IMR-90 (cell line): ENCODE results near the gene PTPRG. TPM values are rescaled to one million over a fixed set of nuclear protein-coding genes. Genes with fewer than 3 reads are reported as not detected.

ENCODE experiments used
- ATAC-seq: fragments of 200-7000 bp; cut with Tn5 transposase; 2 replicates; pipeline ENCODE4 v1.9.1; 2020; ENCODE audit warnings: low read depth, mild to moderate bottlenecking, moderate library complexity
- BruUV-seq: library from RNA; stranded (reverse); fragments of 400-500 nt; replicated peaks from 2 replicates; lab custom pipeline; 2021; lab: Mats Ljungman, UMichigan
- CTCF ChIA-PET: fragments of 300-600 bp; formaldehyde crosslinking; extraction: SDS; loops from one replicate; lab custom pipeline; 2021; ENCODE audit warnings: antibody characterized with exemption; lab: Yijun Ruan, JAX
- POLR2A ChIA-PET: fragments of 300-600 bp; sonication (Branson Sonifier 250); formaldehyde crosslinking; loops from one replicate; lab custom pipeline; 2022; ENCODE audit warnings: antibody characterized with exemption; ENCODE audit not compliant: unreplicated experiment; lab: Charles Lee
- DNase-seq: peaks from one replicate; pipeline ENCODE4 v3.0.0; 2013
- H2AFZ ChIP-seq: replicated peaks from 2 replicates; pipeline ENCODE3; 2013; ENCODE audit warnings: low read length, mild to moderate bottlenecking; ENCODE audit not compliant: poor library complexity
- H2AK5ac ChIP-seq: 2 replicates; pipeline ENCODE4 v1.6.1; 2013; ENCODE audit warnings: low read depth, low read length, inconsistent platforms
- H2AK9ac ChIP-seq: replicated peaks from 2 replicates; pipeline ENCODE3; 2013; ENCODE audit warnings: mild to moderate bottlenecking, low read depth, low read length, moderate library complexity; ENCODE audit not compliant: poor library complexity
- H2BK120ac ChIP-seq: 2 replicates; pipeline ENCODE4 v1.6.1; 2013; ENCODE audit warnings: low read depth, low read length, inconsistent platforms
- H2BK15ac ChIP-seq: 3 replicates; pipeline ENCODE4 v1.6.1; 2013; ENCODE audit warnings: low read depth, low read length, inconsistent platforms
- H2BK20ac ChIP-seq: 2 replicates; pipeline ENCODE4 v1.6.1; 2013; ENCODE audit warnings: low read depth, mild to moderate bottlenecking, inconsistent platforms, low read length, moderate library complexity
- H2BK5ac ChIP-seq: 2 replicates; pipeline ENCODE4 v1.6.1; 2013; ENCODE audit warnings: mild to moderate bottlenecking, low read depth, low read length, inconsistent platforms; ENCODE audit not compliant: poor library complexity, severe bottlenecking
- H3K14ac ChIP-seq: replicated peaks from 2 replicates; pipeline ENCODE4 v1.6.1; 2013; ENCODE audit warnings: low read depth, low read length, inconsistent platforms
- H3K18ac ChIP-seq: 2 replicates; pipeline ENCODE4 v1.6.1; 2013; ENCODE audit warnings: low read depth, low read length, control low read depth
- H3K23ac ChIP-seq: 2 replicates; pipeline ENCODE4 v1.6.1; 2013; ENCODE audit warnings: low read depth, low read length, inconsistent platforms
- H3K27ac ChIP-seq: 2 replicates; pipeline ENCODE4 v1.5.1; 2013; ENCODE audit warnings: mild to moderate bottlenecking, control low read depth, low read length; ENCODE audit not compliant: insufficient read depth
- H3K27me3 ChIP-seq: 2 replicates; pipeline ENCODE4 v1.6.1; 2013; ENCODE audit warnings: low read length; ENCODE audit not compliant: control insufficient read depth, insufficient read depth
- H3K36me3 ChIP-seq: 2 replicates; pipeline ENCODE4 v1.6.1; 2013; ENCODE audit warnings: low read length, mixed read lengths; ENCODE audit not compliant: control insufficient read depth, insufficient read depth
- H3K4ac ChIP-seq: 2 replicates; pipeline ENCODE4 v1.6.1; 2013; ENCODE audit warnings: low read depth, low read length, inconsistent platforms
- H3K4me1 ChIP-seq: 2 replicates; pipeline ENCODE4 v1.6.1; 2013; ENCODE audit warnings: low read length, mixed read lengths; ENCODE audit not compliant: control insufficient read depth, insufficient read depth
- H3K4me2 ChIP-seq: 2 replicates; pipeline ENCODE4 v1.6.1; 2013; ENCODE audit warnings: low read depth, mild to moderate bottlenecking, control low read depth, low read length, moderate library complexity
- H3K4me3 ChIP-seq: 2 replicates; pipeline ENCODE4 v1.5.1; 2013; ENCODE audit warnings: low read depth, mild to moderate bottlenecking, control low read depth, low read length, moderate library complexity; ENCODE audit not compliant: insufficient read depth
- H3K56ac ChIP-seq: 2 replicates; pipeline ENCODE4 v1.6.1; 2013; ENCODE audit warnings: low read length, inconsistent platforms; ENCODE audit not compliant: insufficient read depth; ENCODE audit errors: extremely low read depth
- H3K79me1 ChIP-seq, 2 experiments: 2 replicates each; pipeline ENCODE4 v1.6.1; 2013; ENCODE audit warnings: low read length in 2 of 2, inconsistent platforms in 1 of 2, low read depth in 1 of 2
- H3K9ac ChIP-seq: 2 replicates; pipeline ENCODE4 v1.6.1; 2013; ENCODE audit warnings: low read depth, low read length, control low read depth
- H3K9me1 ChIP-seq: 2 replicates; pipeline ENCODE4 v1.6.1; 2013; ENCODE audit warnings: low read length, inconsistent platforms; ENCODE audit not compliant: insufficient read depth
- H3K9me3 ChIP-seq: 2 replicates; pipeline ENCODE4 v1.6.1; 2013; ENCODE audit warnings: low read length; ENCODE audit not compliant: control insufficient read depth, insufficient read depth
- H4K20me1 ChIP-seq: 2 replicates; pipeline ENCODE4 v1.6.1; 2013; ENCODE audit warnings: low read length, inconsistent platforms; ENCODE audit not compliant: insufficient read depth
- H4K5ac ChIP-seq: 2 replicates; pipeline ENCODE4 v1.6.1; 2013; ENCODE audit warnings: mild to moderate bottlenecking, low read depth, low read length, control low read depth
- H4K8ac ChIP-seq, 2 experiments: 2 replicates each; pipeline ENCODE4 v1.6.1; 2013; ENCODE audit warnings: low read depth in 2 of 2, low read length in 2 of 2, control low read depth in 1 of 2, inconsistent platforms in 1 of 2
- H4K91ac ChIP-seq: 2 replicates; pipeline ENCODE4 v1.6.1; 2013; ENCODE audit warnings: low read depth, low read length, inconsistent platforms; ENCODE audit not compliant: insufficient read depth
- CEBPB ChIP-seq: IDR thresholded peaks from 2 replicates; pipeline ENCODE4 v1.6.1; 2012; ENCODE audit warnings: low read depth, low read length, improper control_type of control experiment
- NFE2L2 ChIP-seq: fragments of 150-350 bp; IDR thresholded peaks from 2 replicates; pipeline ENCODE4 v1.6.1; 2016; ENCODE audit warnings: low read depth, mild to moderate bottlenecking, low read length
- WGBS, 2 experiments: methylation state at CpG; one replicate each; pipeline versions ENCODE4 v1.1.5 to v1.1.7; 2013; ENCODE audit warnings: missing lambda C conversion rate in 2 of 2; ENCODE audit not compliant: insufficient read length in 1 of 2; ENCODE audit errors: extremely low coverage in 2 of 2; 5-methylcytosine and 5-hydroxymethylcytosine counted together
- dilution Hi-C: fragments of 300-500 bp; cut with HindIII; formaldehyde crosslinking; loops from one replicate; pipeline ENCODE4 v1.14.3; 2018; ENCODE audit warnings: low sequenced_read_pairs; ENCODE audit not compliant: unreplicated experiment
- in situ Hi-C: fragments of 300-500 bp; cut with MboI; formaldehyde crosslinking; loops from 3 replicates; pipeline ENCODE4 v1.14.3; 2019; ENCODE audit warnings: low sequenced_read_pairs, inconsistent platforms, mixed read lengths
- intact Hi-C: fragments of 100-400 bp; cut with micrococcal nuclease; formaldehyde crosslinking; loops from 2 replicates; pipeline ENCODE4 v1.10.0; 2022
- polyA plus RNA-seq, 3 experiments: library from polyadenylated mRNA; depleted of rRNA; stranded (reverse); fragments of >200 nt; gene quantifications; 2 replicates each; pipeline ENCODE4 v1.2.3, GENCODE V29; 2012; ENCODE audit warnings: low replicate concordance in 1 of 3
- total RNA-seq: library from RNA; depleted of rRNA; stranded (reverse); fragments of >200 nt; gene quantifications from 2 replicates; pipeline ENCODE4 v1.2.3, GENCODE V29; 2012

The PTPRG gene
- total and polyA plus RNA-seq, 2 of the 4 experiments (the other 2 are of a cell fraction), result 7.7 to 31.0 TPM

GRCh38 chr3:61828184-61828874 lies 267.0 kb downstream of the PTPRG start:
- BruUV-seq, result no TSS peak
- Histone ChIP-seq H3K27ac (no peak overlapping the region), H3K36me3 (no peaks in the 10 kb centered on the region), H2AK5ac (no peak overlapping the region), H4K20me1 (peaks cover 14% of the 10 kb centered on the region; the same call in 1 of the 2 replicates), H4K5ac (no peak overlapping the region), H3K14ac (no peak overlapping the region; the same call in 1 of the 2 replicates), H3K56ac (no peak overlapping the region), H3K9me1 (peaks cover 9% of the 10 kb centered on the region), H3K18ac (no peak overlapping the region), H2BK5ac (no peak overlapping the region), H2BK15ac (no peak overlapping the region), H3K4me1 (peaks cover 5% of the 10 kb centered on the region), H4K91ac (no peak overlapping the region), H3K23ac (no peak overlapping the region), H4K8ac (no peak overlapping the region), H2BK120ac (no peak overlapping the region), H3K9ac (no peak overlapping the region), H3K79me1 (peaks cover 13 to 58% of the 10 kb centered on the region in 2 experiments), H3K4ac (no peak overlapping the region), H3K9me3 (no peaks in the 10 kb centered on the region), H3K27me3 (no peaks in the 10 kb centered on the region), H3K4me3 (no peak overlapping the region), H3K4me2 (no peak overlapping the region), H2BK20ac (no peak overlapping the region), H2AFZ (no peak overlapping the region), H2AK9ac (no peak overlapping the region)
- peak; percentile 70 for TF ChIP-seq CEBPB
- TF ChIP-seq NFE2L2, result no peak
- in situ Hi-C loops (no loop called here), intact Hi-C loops (no loop called here), dilution Hi-C loops (no loop called here)
- DNase-seq (no peak), ATAC-seq (no peak)
- WGBS, 2 experiments, result no CpG with 5 or more reads among the region's 7 CpGs
- POLR2A ChIA-PET, result no interaction called here
- CTCF ChIA-PET, result no interaction called here
